HG03103 (cell line): ENCODE data around the gene ZNF416.

Experiments
- ATAC-seq: cut with Tn5 transposase; IDR thresholded peaks from one replicate; pipeline ENCODE4 v1.9.1; 2021; ENCODE audit warnings: low read depth; ENCODE audit not compliant: unreplicated experiment

Gene ZNF416

GRCh38 chr19:57559404-57560025 lies 19.2 kb downstream of the ZNF416 start, which contains the start of gene ZNF550:
Gene ZNF550 (minus strand): TSS chr19:57559863. CDS start chr19:57559682, 181 bp downstream.
- peak; percentile 95 for ATAC-seq

- no peak for ATAC-seq
Observed at GRCh38 chr19:57559008-57559403, 19.7 kb downstream of the ZNF416 start.

DNA sequence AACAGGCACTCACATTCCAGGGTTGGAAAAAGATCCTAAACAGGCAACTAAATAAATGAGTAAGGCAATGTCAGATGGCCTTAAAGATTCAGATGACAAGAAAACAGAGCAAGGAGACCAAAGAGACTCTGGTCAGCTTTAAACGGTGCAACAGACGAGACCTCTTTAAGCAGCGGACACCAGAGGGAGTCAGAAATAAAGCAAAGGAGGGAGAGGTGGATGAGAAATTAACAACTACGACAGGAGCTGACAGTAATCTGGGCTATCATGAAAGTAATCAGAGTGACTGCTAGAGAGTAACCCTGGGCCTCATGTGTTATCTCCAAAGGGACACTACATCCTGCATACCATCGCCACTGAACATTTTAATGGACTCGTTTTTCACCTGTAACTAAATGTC lies 20.2 kb downstream of the ZNF416 start:
- no peak for ATAC-seq

DNA sequence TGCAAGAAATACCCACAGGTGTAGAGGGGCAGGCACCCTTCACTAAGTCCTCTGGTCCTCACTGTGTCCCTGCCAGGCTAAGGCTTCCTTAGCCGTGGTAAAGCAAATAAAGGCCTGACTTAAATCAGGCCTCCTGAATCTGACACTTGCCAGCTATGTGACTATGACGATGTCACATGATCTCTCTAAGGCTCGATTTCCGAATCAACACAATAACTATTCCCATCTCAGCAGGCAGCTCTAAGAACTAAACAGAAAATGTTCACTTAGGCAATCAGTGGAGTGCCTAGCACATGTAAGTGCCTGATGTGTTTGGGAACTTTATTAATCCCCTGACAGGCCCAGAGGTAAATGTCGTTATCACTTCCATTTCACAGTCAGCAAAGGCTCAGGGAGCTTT lies 21.1 kb downstream of the ZNF416 start:
- no peak for ATAC-seq

DNA sequence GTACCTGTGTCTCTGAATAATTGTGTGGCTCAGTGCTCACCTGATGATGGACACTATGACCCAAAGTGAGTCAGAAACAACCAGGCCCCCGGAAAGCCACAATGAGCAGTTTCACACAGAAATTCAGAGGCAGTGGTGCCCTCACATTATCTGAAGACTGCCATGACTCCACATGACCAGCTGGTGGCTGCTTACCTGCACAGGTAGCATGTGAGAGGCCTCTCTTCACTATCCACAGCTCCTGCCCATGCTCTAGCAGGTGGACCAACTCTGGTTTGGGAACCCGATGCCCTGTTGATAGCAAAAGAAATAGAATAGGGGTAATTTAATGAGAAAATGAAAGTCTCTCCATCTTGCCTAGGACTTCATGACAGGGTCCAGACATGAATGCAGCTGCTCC lies 26.3 kb downstream of the ZNF416 start:
- ATAC-seq = no peak

DNA sequence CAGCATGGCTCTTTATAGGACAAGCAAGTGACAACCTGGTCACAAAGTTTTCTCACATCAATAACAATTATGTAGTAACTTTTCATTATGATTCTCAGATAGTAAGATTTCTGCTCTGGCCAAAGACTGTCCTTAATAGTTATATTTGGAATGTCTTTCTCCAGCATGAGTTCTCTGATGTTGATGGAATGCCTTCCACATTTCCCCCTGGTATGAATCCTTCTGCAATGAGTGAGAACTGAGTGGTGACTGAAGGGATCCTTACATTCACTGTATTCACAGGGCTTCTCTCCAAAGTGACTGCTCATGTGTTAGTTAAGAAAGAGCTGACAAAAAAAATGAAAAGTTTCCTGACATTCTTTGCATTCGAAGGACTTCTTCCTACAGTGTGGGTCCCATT lies 32.2 kb downstream of the ZNF416 start:
- no peak for ATAC-seq

DNA sequence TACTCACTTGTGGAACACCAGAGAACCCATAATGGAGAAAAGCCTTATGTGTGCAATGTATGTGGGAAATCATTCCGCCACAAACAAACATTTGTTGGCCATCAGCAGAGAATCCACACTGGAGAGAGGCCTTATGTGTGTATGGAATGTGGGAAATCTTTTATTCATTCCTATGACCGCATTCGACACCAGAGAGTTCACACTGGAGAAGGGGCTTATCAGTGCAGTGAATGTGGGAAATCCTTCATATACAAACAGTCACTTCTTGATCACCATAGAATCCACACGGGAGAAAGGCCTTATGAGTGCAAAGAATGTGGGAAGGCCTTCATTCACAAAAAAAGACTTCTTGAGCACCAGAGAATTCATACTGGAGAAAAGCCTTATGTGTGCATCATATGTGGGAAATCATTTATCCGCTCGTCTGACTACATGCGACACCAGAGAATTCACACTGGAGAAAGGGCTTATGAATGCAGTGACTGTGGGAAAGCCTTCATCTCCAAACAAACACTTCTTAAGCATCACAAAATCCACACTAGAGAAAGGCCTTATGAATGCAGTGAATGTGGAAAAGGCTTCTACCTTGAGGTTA lies 40.7 kb downstream of the ZNF416 start:
- ATAC-seq = no peak

GRCh38 chr19:57527136-57527881 lies 51.4 kb downstream of the ZNF416 start, which contains the start of gene ZNF549:
Gene ZNF549 (plus strand): TSS chr19:57527356. CDS start chr19:57527574, 218 bp downstream.
- ATAC-seq = peak; percentile 98
